Motor neuron (in vitro differentiated cells): Measurements from ENCODE around the gene DLAT. TPM values are rescaled to one million over a fixed set of nuclear protein-coding genes. Genes with fewer than 3 reads are reported as not detected.

Experiments used
- ATAC-seq, 8 experiments: fragments of 200-7000 bp; cut with Tn5 transposase; replicated peaks in 6 of 8; 2 replicates each; pipeline ENCODE4 v1.8.0; 2021; ENCODE audit warnings: mild to moderate bottlenecking in 8 of 8, moderate library complexity in 8 of 8
- H3K27ac ChIP-seq, 2 donors: fragments of 250-450 bp; sonication (Bioruptor Pico); 2 replicates each; pipeline ENCODE4 v1.9.0; 2021; ENCODE audit warnings: antibody characterized with exemption in 2 of 2, mild to moderate bottlenecking in 2 of 2, moderate library complexity in 1 of 2
- H3K4me1 ChIP-seq, 2 donors: fragments of 250-450 bp; sonication (Bioruptor Pico); replicated peaks in 1 of 2; 2 replicates each; pipeline ENCODE4 v1.6.1; 2021; ENCODE audit warnings: antibody characterized with exemption in 2 of 2, mild to moderate bottlenecking in 2 of 2, moderate library complexity in 1 of 2
- H3K4me3 ChIP-seq, 5 donors: fragments of 250-450 bp; sonication (Bioruptor Pico); 2 replicates each; pipeline ENCODE4 v1.9.0; 2021; ENCODE audit warnings: antibody characterized with exemption in 5 of 5, mild to moderate bottlenecking in 5 of 5, moderate library complexity in 4 of 5
- WGBS, 10 experiments: fragments of 450-650 bp; shearing (Covaris generic); methylation state at CpG; one replicate each; pipeline ENCODE4 v1.0.0; 2022; 5-methylcytosine and 5-hydroxymethylcytosine counted together
- in situ Hi-C, 9 experiments: fragments of 400-800 bp; cut with MboI; loops; one replicate each; pipeline ENCODE4 v1.15.0; 2021; ENCODE audit warnings: low sequenced_read_pairs in 9 of 9, low pct_unique_long_range_greater_than_20kb in 2 of 9; ENCODE audit not compliant: unreplicated experiment in 9 of 9
- total RNA-seq, 8 experiments: library from RNA; unstranded; fragments of 300-600 nt; gene quantifications; 2 replicates each; pipeline versions ENCODE4 v1.2.3 to v1.2.4, GENCODE V29; 2022

Gene DLAT
- 10 to 100 TPM; 23.4 to 70.2 (median 36.8) TPM for total RNA-seq

- WGBS, 10 experiments, result 0 to 4% (median 1%) methylated on average over 5 to 42 of the region's 71 CpGs; no CpG with 5 or more reads in 4 of the 10 experiments
- H3K4me1 ChIP-seq, result peaks cover 4 to 8% of the 10 kb centered on the region in 2 donors
- peak within 1 kb of the TSS; percentile 63 to 91 (median 77) for H3K4me3 ChIP-seq
- H3K27ac ChIP-seq, result peak within 1 kb of the TSS; percentile 92 to 95
- in situ Hi-C loops, result loop anchor here in 1 of 9 experiments (25.0 kb wide), 1 partner anchor 163 kb away; the partner anchor contains the start of gene ALG9
- peak; percentile 82 to 91 (median 90) for ATAC-seq
These were observed at the start of gene DLAT for GRCh38 chr11:112024773-112025678. TSS of gene DLAT (plus strand) at chr11:112025408. CDS start at chr11:112025473, 65 bp downstream.

- H3K4me3 ChIP-seq, result peak overlapping the region in 3 of 5 donors; percentile 42 to 55 (median 49)
- in situ Hi-C loops, result loop anchor here in 2 of 9 experiments (10.0 to 25.0 kb wide), 2 partner anchors 89 to 101 kb away; partner anchors contain the start of genes CFAP68 (in 2 of the 2), FDXACB1 (in 2 of the 2) and ALG9 (in 1 of the 2)
- 40 to 87% (median 58%) methylated on average over 1 to 5 of the region's 7 CpGs; no CpG with 5 or more reads in 5 of the 10 experiments for WGBS, 10 experiments
- H3K27ac ChIP-seq, result peak overlapping the region in 1 of 2 donors; percentile 51
- peaks cover 21 to 22% of the 10 kb centered on the region in 2 donors for H3K4me1 ChIP-seq
- ATAC-seq, result no peak
These were observed 49.0 kb upstream of the DLAT start for GRCh38 chr11:111976119-111976766.

GRCh38 chr11:111976767-111977145 is 48.5 kb upstream of the DLAT start:
- Histone ChIP-seq H3K27ac (peak overlapping the region in 1 of 2 donors; percentile 51), H3K4me1 (peaks cover 21 to 22% of the 10 kb centered on the region in 2 donors), H3K4me3 (peak overlapping the region; percentile 35 to 55 (median 49))
- peak in 2 of 8 experiments; percentile 4 to 18 for ATAC-seq
- WGBS, 10 experiments, result 10 to 50% (median 47%) methylated on average over 2 to 4 of the region's 21 CpGs; no CpG with 5 or more reads in 7 of the 10 experiments
- in situ Hi-C loops, result loop anchor here in 2 of 9 experiments (10.0 to 25.0 kb wide), 2 partner anchors 89 to 102 kb away; partner anchors contain the start of genes CFAP68 (in 2 of the 2), FDXACB1 (in 2 of the 2) and ALG9 (in 1 of the 2)

- WGBS, 10 experiments, result 0% methylated on average over 1 to 2 of the region's 65 CpGs; no CpG with 5 or more reads in 8 of the 10 experiments
- in situ Hi-C loops, result loop anchor here in 2 of 9 experiments (10.0 to 25.0 kb wide), 2 partner anchors 90 to 103 kb away; partner anchors contain the start of genes CFAP68 (in 2 of the 2), FDXACB1 (in 2 of the 2) and ALG9 (in 1 of the 2)
- Histone ChIP-seq H3K4me3 (peak overlapping the region; percentile 35 to 55 (median 49)), H3K4me1 (peaks cover 24 to 26% of the 10 kb centered on the region in 2 donors), H3K27ac (peak overlapping the region in 1 of 2 donors; percentile 20)
- peak; percentile 60 to 88 (median 83) for ATAC-seq
These were observed 47.8 kb upstream of the DLAT start for GRCh38 chr11:111977146-111978027.

- WGBS, 10 experiments, result 0 to 7% (median 0%) methylated on average over 1 to 6 of the region's 8 CpGs; no CpG with 5 or more reads in 1 of the 10 experiments
- H3K4me3 ChIP-seq, result peak overlapping the region; percentile 35 to 55 (median 49)
- ATAC-seq, result peak; percentile 38 to 71 (median 53)
- peak overlapping the region in 1 of 2 donors; percentile 55 for H3K27ac ChIP-seq
- in situ Hi-C loops, result loop anchor here in 2 of 9 experiments (10.0 to 25.0 kb wide), 2 partner anchors 91 to 103 kb away; partner anchors contain the start of genes CFAP68 (in 2 of the 2), FDXACB1 (in 2 of the 2) and ALG9 (in 1 of the 2)
- H3K4me1 ChIP-seq, result peaks cover 31 to 34% of the 10 kb centered on the region in 2 donors
These were observed 47.0 kb upstream of the DLAT start for GRCh38 chr11:111978028-111978771.

- 64 to 100% (median 94%) methylated on average over 1 to 3 of the region's 3 CpGs; no CpG with 5 or more reads in 2 of the 10 experiments for WGBS, 10 experiments
- Histone ChIP-seq H3K4me3 (no peak overlapping the region), H3K27ac (no peak overlapping the region), H3K4me1 (peaks cover 38 to 39% of the 10 kb centered on the region in 2 donors)
- no peak for ATAC-seq
- in situ Hi-C loops, result loop anchor here in 1 of 9 experiments (25.0 kb wide), 1 partner anchor 93 kb away; the partner anchor contains the start of genes CFAP68 and FDXACB1
These were observed 45.1 kb upstream of the DLAT start for GRCh38 chr11:111980062-111980461.

GRCh38 chr11:111981270-111981669 is 43.9 kb upstream of the DLAT start:
- in situ Hi-C loops, result loop anchor here in 1 of 9 experiments (25.0 kb wide), 1 partner anchor 94 kb away; the partner anchor contains the start of genes CFAP68 and FDXACB1
- peaks cover 38 to 39% of the 10 kb centered on the region in 2 donors for H3K4me1 ChIP-seq
- no peak overlapping the region for H3K4me3 ChIP-seq
- WGBS, 10 experiments, result 83 to 100% (median 86%) methylated on average over 1 of the region's 1 CpG; no CpG with 5 or more reads in 5 of the 10 experiments
- H3K27ac ChIP-seq, result no peak overlapping the region
- no peak for ATAC-seq

- in situ Hi-C loops, result loop anchor here in 1 of 9 experiments (25.0 kb wide), 1 partner anchor 95 kb away; the partner anchor contains the start of genes CFAP68 and FDXACB1
- WGBS, 10 experiments, result 42 to 90% (median 60%) methylated on average over 2 to 7 of the region's 7 CpGs; no CpG with 5 or more reads in 2 of the 10 experiments
- no peak for ATAC-seq
These were observed 43.2 kb upstream of the DLAT start for GRCh38 chr11:111982019-111982464.

GRCh38 chr11:111982541-111983186 is 42.5 kb upstream of the DLAT start:
- 22 to 100% (median 74%) methylated on average over 1 to 4 of the region's 5 CpGs for WGBS, 10 experiments
- Histone ChIP-seq H3K27ac (peak overlapping the region; percentile 27 to 64), H3K4me3 (no peak overlapping the region), H3K4me1 (peaks cover 32 to 33% of the 10 kb centered on the region in 2 donors)
- in situ Hi-C loops, result loop anchor here in 1 of 9 experiments (25.0 kb wide), 1 partner anchor 95 kb away; the partner anchor contains the start of genes CFAP68 and FDXACB1
- peak in 2 of 8 experiments; percentile 1 to 4 for ATAC-seq

More at GRCh38 chr11:111982019-111982464, 43.2 kb upstream of the DLAT start:
- Histone ChIP-seq H3K4me1 (peaks cover 32 to 33% of the 10 kb centered on the region in 2 donors), H3K27ac (no peak overlapping the region), H3K4me3 (no peak overlapping the region)
